Measurements from ENCODE around the gene ZFYVE9.

The ZFYVE9 gene

GRCh38 chr1:52237430-52237829 lies 95.5 kb downstream of the ZFYVE9 start:
- peak; percentile 75 for DNase-seq (ENCODE audit: low read depth)
- no peak for TF ChIP-seq CTCF (conservative IDR thresholded peaks at IDR 0.05; ENCODE audit: low read depth, low read length)
- no peak overlapping the region for H3K4me3 ChIP-seq (ENCODE audit: low read depth, low read length)

- peak; percentile 32 for DNase-seq (ENCODE audit: low read depth)
- no peak overlapping the region for H3K4me3 ChIP-seq (ENCODE audit: low read depth, low read length)
- no peak for TF ChIP-seq CTCF (conservative IDR thresholded peaks at IDR 0.05; ENCODE audit: low read depth, low read length)
Measured at GRCh38 chr1:52238474-52238873, 96.6 kb downstream of the ZFYVE9 start.

- H3K4me3 ChIP-seq (ENCODE audit: low read depth, low read length) = no peak overlapping the region
- TF ChIP-seq CTCF (conservative IDR thresholded peaks at IDR 0.05; ENCODE audit: low read depth, low read length) = no peak
- peak; percentile 34 for DNase-seq (ENCODE audit: low read depth)
Measured at GRCh38 chr1:52238887-52239707, 97.2 kb downstream of the ZFYVE9 start.

GRCh38 chr1:52239708-52240001 lies 97.8 kb downstream of the ZFYVE9 start:
- no peak overlapping the region for H3K4me3 ChIP-seq (ENCODE audit: low read depth, low read length)
- TF ChIP-seq CTCF (conservative IDR thresholded peaks at IDR 0.05; ENCODE audit: low read depth, low read length) = no peak
- peak; percentile 11 for DNase-seq (ENCODE audit: low read depth)

- no peak for DNase-seq (ENCODE audit: low read depth)
- TF ChIP-seq CTCF (conservative IDR thresholded peaks at IDR 0.05; ENCODE audit: low read depth, low read length) = no peak
- H3K4me3 ChIP-seq (ENCODE audit: low read depth, low read length) = no peak overlapping the region
Measured at GRCh38 chr1:52240592-52241210, 98.8 kb downstream of the ZFYVE9 start.

- no peak for TF ChIP-seq CTCF (conservative IDR thresholded peaks at IDR 0.05; ENCODE audit: low read depth, low read length)
Measured at GRCh38 chr1:52243221-52243987, 101.5 kb downstream of the ZFYVE9 start.

More at GRCh38 chr1:52243221-52243987, 101.5 kb downstream of the ZFYVE9 start:
- no peak for DNase-seq (ENCODE audit: low read depth)
- no peak overlapping the region for H3K4me3 ChIP-seq (ENCODE audit: low read depth, low read length)
